Muscle layer of duodenum (tissue), 2 donors: ENCODE results near the gene NPC1L1.

Experiments
- H3K27ac ChIP-seq: one replicate; pipeline ENCODE4 v1.7.0; 2013; ENCODE audit warnings: mild to moderate bottlenecking, low read length
- H3K27me3 ChIP-seq: one replicate; pipeline ENCODE4 v1.7.0; 2013; ENCODE audit warnings: low read depth, mild to moderate bottlenecking, control low read depth, low read length
- H3K36me3 ChIP-seq, 2 donors: one replicate each; pipeline ENCODE4 v1.7.0; 2013; ENCODE audit warnings: low read length in 2 of 2, control low read depth in 1 of 2, mild to moderate bottlenecking in 1 of 2; ENCODE audit not compliant: insufficient read depth in 2 of 2, control insufficient read depth in 1 of 2
- H3K4me1 ChIP-seq, 2 donors: one replicate each; pipeline ENCODE4 v1.7.0; 2013; ENCODE audit warnings: low read length in 2 of 2, mild to moderate bottlenecking in 2 of 2, control low read depth in 1 of 2, moderate library complexity in 1 of 2; ENCODE audit not compliant: insufficient read depth in 2 of 2, control insufficient read depth in 1 of 2
- H3K4me3 ChIP-seq, 2 donors: one replicate each; pipeline ENCODE4 v1.7.0; 2013; ENCODE audit warnings: low read length in 2 of 2, low read depth in 1 of 2, mild to moderate bottlenecking in 1 of 2
- H3K9me3 ChIP-seq, 2 donors: one replicate each; pipeline ENCODE4 v1.7.0; 2013; ENCODE audit warnings: low read length in 2 of 2, control low read depth in 1 of 2, mild to moderate bottlenecking in 1 of 2; ENCODE audit not compliant: control insufficient read depth in 1 of 2
- donor health status: healthy.

Gene NPC1L1

GRCh38 chr7:44494960-44495359 lies 46.2 kb downstream of the NPC1L1 start:
- Histone ChIP-seq H3K4me3 (no peak overlapping the region), H3K4me1 (no peaks in the 10 kb centered on the region), H3K27me3 (no peaks in the 10 kb centered on the region), H3K27ac (no peak overlapping the region), H3K36me3 (peaks cover 0 to 8% of the 10 kb centered on the region in 2 donors), H3K9me3 (no peaks in the 10 kb centered on the region)

GRCh38 chr7:44491229-44491628 lies 49.9 kb downstream of the NPC1L1 start:
- Histone ChIP-seq H3K36me3 (peaks cover 0 to 8% of the 10 kb centered on the region in 2 donors), H3K27ac (peak overlapping the region; percentile 93), H3K4me3 (peak overlapping the region; percentile 92 to 96), H3K4me1 (peaks cover 7 to 30% of the 10 kb centered on the region in 2 donors), H3K27me3 (no peaks in the 10 kb centered on the region), H3K9me3 (no peaks in the 10 kb centered on the region)

- H3K27me3 ChIP-seq, result no peaks in the 10 kb centered on the region
- H3K36me3 ChIP-seq, result peaks cover 0 to 8% of the 10 kb centered on the region in 2 donors
- peaks cover 7 to 37% of the 10 kb centered on the region in 2 donors for H3K4me1 ChIP-seq
- H3K9me3 ChIP-seq, result no peaks in the 10 kb centered on the region
- H3K4me3 ChIP-seq, result peak within 1 kb of the TSS; percentile 92 to 96
- peak within 1 kb of the TSS; percentile 93 for H3K27ac ChIP-seq
Observed at GRCh38 chr7:44490351-44491200, 50.6 kb downstream of the NPC1L1 start, which contains the start of gene NUDCD3. TSS of gene NUDCD3 (minus strand) at chr7:44490658. CDS start at chr7:44490600, 58 bp downstream.

GRCh38 chr7:44489955-44490350 lies 51.2 kb downstream of the NPC1L1 start:
- Histone ChIP-seq H3K4me1 (peaks cover 7 to 40% of the 10 kb centered on the region in 2 donors), H3K27me3 (no peaks in the 10 kb centered on the region), H3K36me3 (peaks cover under 1 to 9% of the 10 kb centered on the region in 2 donors), H3K27ac (peak overlapping the region; percentile 93), H3K4me3 (peak overlapping the region; percentile 92 to 96), H3K9me3 (no peaks in the 10 kb centered on the region)

- H3K9me3 ChIP-seq, result no peaks in the 10 kb centered on the region
- H3K27me3 ChIP-seq, result no peaks in the 10 kb centered on the region
- H3K27ac ChIP-seq, result peak overlapping the region; percentile 93
- H3K36me3 ChIP-seq, result peaks cover 10 to 19% of the 10 kb centered on the region in 2 donors
- H3K4me3 ChIP-seq, result peak overlapping the region; percentile 92 to 96
- H3K4me1 ChIP-seq, result peaks cover 7 to 45% of the 10 kb centered on the region in 2 donors
Observed at GRCh38 chr7:44488955-44489354, 52.2 kb downstream of the NPC1L1 start.

GRCh38 chr7:44486693-44487092 lies 54.4 kb downstream of the NPC1L1 start:
- H3K36me3 ChIP-seq, result peaks cover 30 to 41% of the 10 kb centered on the region in 2 donors
- peaks cover 0 to 4% of the 10 kb centered on the region in 2 donors for H3K9me3 ChIP-seq
- H3K27ac ChIP-seq, result no peak overlapping the region
- peaks cover 7 to 45% of the 10 kb centered on the region in 2 donors for H3K4me1 ChIP-seq
- no peaks in the 10 kb centered on the region for H3K27me3 ChIP-seq
- H3K4me3 ChIP-seq, result no peak overlapping the region

GRCh38 chr7:44486001-44486400 lies 55.1 kb downstream of the NPC1L1 start:
- Histone ChIP-seq H3K36me3 (peaks cover 30 to 48% of the 10 kb centered on the region in 2 donors), H3K4me1 (peaks cover 7 to 45% of the 10 kb centered on the region in 2 donors), H3K4me3 (no peak overlapping the region), H3K27ac (no peak overlapping the region), H3K27me3 (no peaks in the 10 kb centered on the region), H3K9me3 (peaks cover 0 to 4% of the 10 kb centered on the region in 2 donors)

- Histone ChIP-seq H3K36me3 (peaks cover 33 to 49% of the 10 kb centered on the region in 2 donors), H3K27ac (no peak overlapping the region), H3K27me3 (no peaks in the 10 kb centered on the region), H3K4me1 (peaks cover 7 to 44% of the 10 kb centered on the region in 2 donors), H3K9me3 (peaks cover 0 to 4% of the 10 kb centered on the region in 2 donors), H3K4me3 (no peak overlapping the region)
Observed at GRCh38 chr7:44484482-44485313, 56.4 kb downstream of the NPC1L1 start.

- peaks cover 0 to 28% of the 10 kb centered on the region in 2 donors for H3K4me1 ChIP-seq
- peaks cover 33 to 64% of the 10 kb centered on the region in 2 donors for H3K36me3 ChIP-seq
- no peak overlapping the region for H3K27ac ChIP-seq
Observed at GRCh38 chr7:44482502-44483485, 58.3 kb downstream of the NPC1L1 start.

GRCh38 chr7:44477938-44478337 lies 63.2 kb downstream of the NPC1L1 start:
- peaks cover 0 to 2% of the 10 kb centered on the region in 2 donors for H3K9me3 ChIP-seq
- H3K4me3 ChIP-seq, result no peak overlapping the region
- peaks cover 24 to 52% of the 10 kb centered on the region in 2 donors for H3K36me3 ChIP-seq
- peaks cover 0 to 15% of the 10 kb centered on the region in 2 donors for H3K4me1 ChIP-seq
- H3K27me3 ChIP-seq, result no peaks in the 10 kb centered on the region
- no peak overlapping the region for H3K27ac ChIP-seq

More at GRCh38 chr7:44482502-44483485, 58.3 kb downstream of the NPC1L1 start:
- H3K4me3 ChIP-seq, result no peak overlapping the region
- H3K9me3 ChIP-seq, result peaks cover 0 to 4% of the 10 kb centered on the region in 2 donors
- no peaks in the 10 kb centered on the region for H3K27me3 ChIP-seq
